SK-N-SH (cell line): ENCODE data around the gene AFAP1L2. TPM values are rescaled to one million over a fixed set of nuclear protein-coding genes. Genes with fewer than 3 reads are reported as not detected.
A peak's percentile ranks its signal among the peaks of the same experiment; 100 is the strongest.

Source experiments
- CTCF ChIA-PET: fragments of 300-600, 350-600 bp; formaldehyde crosslinking; extraction: SDS; loops from one replicate; lab custom pipeline; 2021; lab: Yijun Ruan, JAX
- POLR2A ChIA-PET: fragments of 350-600 bp; sonication (Branson Sonifier 250); formaldehyde crosslinking; extraction: SDS; loops from one replicate; lab custom pipeline; 2020; ENCODE audit warnings: antibody characterized with exemption, inconsistent platforms; lab: Yijun Ruan, JAX
- DNase-seq: peaks from one replicate; pipeline ENCODE4 v3.0.0; 2012
- H2AFZ ChIP-seq: fragments of 200-600 bp; sonication (generic); 2 replicates; pipeline ENCODE4 v1.8.1; 2016; ENCODE audit warnings: antibody characterized with exemption, mild to moderate bottlenecking, low read depth
- H3F3A ChIP-seq: fragments of 200-600 bp; sonication (generic); replicated peaks from 2 replicates; pipeline ENCODE3; 2016; ENCODE audit warnings: antibody characterized with exemption, mild to moderate bottlenecking; ENCODE audit not compliant: insufficient read depth
- H3K27ac ChIP-seq, 2 experiments: fragments of 200-500 bp in 1 of 2; fragments of 200-600 bp in 1 of 2; sonication (Bioruptor generic) in 1 of 2; sonication (generic), shearing (Covaris generic) in 1 of 2; 2 replicates each; pipeline versions ENCODE4 v1.5.1 to v1.6.1; 2014 to 2016; ENCODE audit warnings: low read depth in 2 of 2, inconsistent platforms in 1 of 2, low read length in 1 of 2, mild to moderate bottlenecking in 1 of 2, mixed read lengths in 1 of 2
- H3K27me3 ChIP-seq: fragments of 200-600 bp; sonication (generic), shearing (Covaris generic); 2 replicates; pipeline ENCODE4 v1.6.1; 2016; ENCODE audit warnings: mixed run types; ENCODE audit not compliant: insufficient read depth
- H3K36me3 ChIP-seq, 2 experiments: fragments of 200-500 bp in 1 of 2; fragments of 200-600 bp in 1 of 2; sonication (Bioruptor generic) in 1 of 2; sonication (generic) in 1 of 2; replicated peaks in 1 of 2; 2 replicates each; pipeline versions ENCODE3 to v1.5.1; 2014 to 2016; ENCODE audit warnings: low read length in 1 of 2, mild to moderate bottlenecking in 1 of 2; ENCODE audit not compliant: insufficient read depth in 2 of 2, control insufficient read depth in 1 of 2
- H3K4me1 ChIP-seq, 2 experiments: fragments of 200-500 bp in 1 of 2; fragments of 200-600 bp in 1 of 2; sonication (Bioruptor generic) in 1 of 2; sonication (generic), shearing (Covaris generic) in 1 of 2; 2 replicates each; pipeline versions ENCODE4 v1.5.1 to v1.6.1; 2014 to 2016; ENCODE audit warnings: low read depth in 1 of 2, low read length in 1 of 2, mixed run types in 1 of 2; ENCODE audit not compliant: insufficient read depth in 2 of 2, control insufficient read depth in 1 of 2
- H3K4me2 ChIP-seq: fragments of 200-600 bp; sonication (generic), shearing (Covaris generic); 2 replicates; pipeline ENCODE4 v1.6.1; 2017; ENCODE audit warnings: mixed run types
- H3K4me3 ChIP-seq, 2 experiments: fragments of 200-500 bp in 1 of 2; fragments of 200-600 bp in 1 of 2; sonication (Bioruptor generic) in 1 of 2; sonication (generic), shearing (Covaris generic) in 1 of 2; 2 replicates each; pipeline versions ENCODE4 v1.5.1 to v1.8.1; 2014 to 2016; ENCODE audit warnings: low read depth in 2 of 2, inconsistent platforms in 1 of 2, low read length in 1 of 2, mild to moderate bottlenecking in 1 of 2, mixed read lengths in 1 of 2, moderate library complexity in 1 of 2
- H3K79me2 ChIP-seq: fragments of 200-600 bp; sonication (generic); 2 replicates; pipeline ENCODE4 v1.8.1; 2017; ENCODE audit warnings: mild to moderate bottlenecking; ENCODE audit not compliant: insufficient read depth
- H3K9ac ChIP-seq: fragments of 200-600 bp; sonication (generic); 2 replicates; pipeline ENCODE4 v1.6.1; 2017; ENCODE audit warnings: mixed run types
- H3K9me2 ChIP-seq: fragments of 200-600 bp; sonication (generic); 2 replicates; pipeline ENCODE4 v1.6.1; 2017; ENCODE audit warnings: mixed run types
- H3K9me3 ChIP-seq: fragments of 200-600 bp; sonication (generic); 2 replicates; pipeline ENCODE4 v1.6.1; 2017; ENCODE audit warnings: mixed run types, mild to moderate bottlenecking, moderate library complexity
- H4K20me1 ChIP-seq: fragments of 200-600 bp; sonication (generic); 2 replicates; pipeline ENCODE4 v1.6.1; 2017; ENCODE audit warnings: mild to moderate bottlenecking, mixed run types; ENCODE audit not compliant: insufficient read depth
- CHD2 ChIP-seq: fragments of 150-350 bp; IDR thresholded peaks from 2 replicates; pipeline ENCODE4 v1.6.1; 2018; ENCODE audit warnings: low read length; ENCODE audit not compliant: partially characterized antibody
- EP300 ChIP-seq, 2 experiments: IDR thresholded peaks; 2 replicates each; pipeline versions ENCODE4 v1.4.0 to v1.6.1; 2012; ENCODE audit warnings: borderline replicate concordance in 1 of 2, low read depth in 1 of 2, low read length in 1 of 2
- EZH2phosphoT487 ChIP-seq: fragments of 200-600 bp; sonication (generic); IDR thresholded peaks from 2 replicates; pipeline ENCODE4 v1.6.1; 2017; ENCODE audit warnings: low read depth, mixed run types, mild to moderate bottlenecking, antibody characterized with exemption, moderate library complexity, borderline replicate concordance
- FOSL2 ChIP-seq: IDR thresholded peaks from 2 replicates; pipeline ENCODE4 v1.4.0; 2012; ENCODE audit warnings: low read depth, mild to moderate bottlenecking, moderate library complexity, borderline replicate concordance
- GATA2 ChIP-seq: sonication (generic); formaldehyde crosslinking; IDR thresholded peaks from 2 replicates; pipeline ENCODE4 v1.5.0; 2020; ENCODE audit warnings: mild to moderate bottlenecking, missing genetic modification reagents
- JUND ChIP-seq: IDR thresholded peaks from 2 replicates; pipeline ENCODE4 v1.4.0; 2012
- MAX ChIP-seq: IDR thresholded peaks from 2 replicates; pipeline ENCODE4 v1.4.0; 2012; ENCODE audit warnings: low read depth
- MEF2A ChIP-seq: IDR thresholded peaks from 2 replicates; pipeline ENCODE4 v1.4.0; 2012; ENCODE audit warnings: low read depth, borderline replicate concordance
- NRF1 ChIP-seq: IDR thresholded peaks from 2 replicates; pipeline ENCODE4 v1.6.1; 2012; ENCODE audit warnings: low read depth, mild to moderate bottlenecking, low read length
- RAD21 ChIP-seq: IDR thresholded peaks from 2 replicates; pipeline ENCODE4 v1.6.1; 2012; ENCODE audit warnings: mild to moderate bottlenecking, low read length
- RCOR1 ChIP-seq: fragments of 150-350 bp; IDR thresholded peaks from 2 replicates; pipeline ENCODE4 v1.6.1; 2017; ENCODE audit warnings: antibody characterized with exemption, low read length
- RXRA ChIP-seq: IDR thresholded peaks from 2 replicates; pipeline ENCODE4 v1.4.0; 2012; ENCODE audit warnings: low read depth, mild to moderate bottlenecking, borderline replicate concordance
- SIN3A ChIP-seq: IDR thresholded peaks from 2 replicates; pipeline ENCODE4 v1.6.1; 2012; ENCODE audit warnings: low read depth, mild to moderate bottlenecking, low read length, moderate library complexity, borderline replicate concordance
- TAF1 ChIP-seq: IDR thresholded peaks from 2 replicates; pipeline ENCODE4 v1.6.1; 2012; ENCODE audit warnings: low read depth, mild to moderate bottlenecking, low read length, moderate library complexity, borderline replicate concordance
- TEAD4 ChIP-seq: IDR thresholded peaks from 2 replicates; pipeline ENCODE4 v1.4.0; 2012; ENCODE audit warnings: mild to moderate bottlenecking, borderline replicate concordance; ENCODE audit not compliant: insufficient read depth
- USF1 ChIP-seq: IDR thresholded peaks from 2 replicates; pipeline ENCODE4 v1.4.0; 2012; ENCODE audit warnings: low read depth, borderline replicate concordance
- YY1 ChIP-seq: IDR thresholded peaks from 2 replicates; pipeline ENCODE4 v1.4.0; 2012; ENCODE audit warnings: low read depth, mild to moderate bottlenecking
- ZBTB33 ChIP-seq: IDR thresholded peaks from 2 replicates; pipeline ENCODE4 v1.4.0; 2012; ENCODE audit warnings: low read depth, borderline replicate concordance
- WGBS: methylation state at CpG from one replicate; pipeline ENCODE4 v1.1.6; 2017; ENCODE audit warnings: low lambda C conversion rate; 5-methylcytosine and 5-hydroxymethylcytosine counted together
- polyA plus RNA-seq, 3 experiments: library from polyadenylated mRNA; depleted of rRNA; stranded (reverse); fragments of >200 nt; gene quantifications; 2 replicates each; pipeline ENCODE4 v1.2.3, GENCODE V29; 2012

AFAP1L2 gene
- polyA plus RNA-seq, 1 of the 3 experiments (the other 2 are of a cell fraction) = 0.54 TPM

- no peak overlapping the region for H2AFZ ChIP-seq
- TF ChIP-seq CHD2 (peak; percentile 42), MEF2A (no peak), RCOR1 (peak; percentile 70; the same call in 1 of the 2 replicates), EP300 (IDR thresholded peaks at IDR 0.05; ENCODE audit: borderline replicate concordance in 1 of 2, low read depth in 1 of 2, low read length in 1 of 2) (peak in 1 of 2 experiments; percentile 70; a peak in 1 of 4 replicates)
- TF ChIP-seq, all 33 proteins: peak for 3
Measured at GRCh38 chr10:114374053-114374791, 30.1 kb downstream of the AFAP1L2 start.

GRCh38 chr10:114373631-114374030, 30.7 kb downstream of the AFAP1L2 start:
- Histone ChIP-seq H3K27ac (no peak overlapping the region), H3K4me2 (no peak overlapping the region), H3K9me2 (no peaks in the 10 kb centered on the region), H3F3A (no peaks in the 10 kb centered on the region), H4K20me1 (no peaks in the 10 kb centered on the region), H2AFZ (no peak overlapping the region), H3K4me1 (peaks cover 0 to 14% of the 10 kb centered on the region in 2 experiments; a peak in 2 of 4 replicates), H3K9me3 (no peaks in the 10 kb centered on the region), H3K79me2 (no peaks in the 10 kb centered on the region), H3K9ac (no peak overlapping the region), H3K4me3 (no peak overlapping the region), H3K36me3 (no peaks in the 10 kb centered on the region), H3K27me3 (no peaks in the 10 kb centered on the region)
- WGBS = 62% methylated on average over 6 of the region's 6 CpGs
- DNase-seq = no peak
- CTCF ChIA-PET = interaction anchor here (1.4 to 1.6 kb wide), 3 partner anchors 17 to 70 kb away, joined by 3 read pairs; no protein-coding TSS in a partner anchor
- POLR2A ChIA-PET = interaction anchor here (0.5 to 0.6 kb wide), 2 partner anchors 34 to 799 kb away, joined by 3 read pairs; no protein-coding TSS in a partner anchor
- no peak for TF ChIP-seq YY1
- TF ChIP-seq JUND = no peak
- TF ChIP-seq FOSL2 = no peak
- no peak for TF ChIP-seq RXRA
- no peak for TF ChIP-seq TAF1
- no peak for TF ChIP-seq SIN3A
- no peak for TF ChIP-seq EZH2phosphoT487
- TF ChIP-seq MEF2A = no peak
- TF ChIP-seq RCOR1 = no peak
- TF ChIP-seq TEAD4 = no peak
- TF ChIP-seq RAD21 = no peak
- no peak for TF ChIP-seq GATA2 (CRISPR knock-in tag)
- TF ChIP-seq MAX = no peak
- TF ChIP-seq CHD2 = no peak
- TF ChIP-seq EP300 (IDR thresholded peaks at IDR 0.05; ENCODE audit: borderline replicate concordance in 1 of 2, low read depth in 1 of 2, low read length in 1 of 2) = no peak
- no peak for TF ChIP-seq USF1
- no peak for TF ChIP-seq NRF1
- no peak for TF ChIP-seq ZBTB33

More at GRCh38 chr10:114374053-114374791, 30.1 kb downstream of the AFAP1L2 start:
- Histone ChIP-seq H3F3A (no peaks in the 10 kb centered on the region), H4K20me1 (no peaks in the 10 kb centered on the region), H3K27me3 (no peaks in the 10 kb centered on the region), H3K9me3 (no peaks in the 10 kb centered on the region), H3K4me3 (no peak overlapping the region), H3K27ac (no peak overlapping the region; a peak in 1 of 4 replicates), H3K4me2 (no peak overlapping the region), H3K79me2 (no peaks in the 10 kb centered on the region), H3K9ac (no peak overlapping the region), H3K9me2 (no peaks in the 10 kb centered on the region), H3K4me1 (peaks cover 0 to 14% of the 10 kb centered on the region in 2 experiments; a peak in 2 of 4 replicates), H3K36me3 (no peaks in the 10 kb centered on the region)
- ChIA-PET CTCF (interaction anchor here (1.1 to 2.1 kb wide), 5 partner anchors 17 to 70 kb away, joined by 3 to 8 read pairs (median 3); no protein-coding TSS in a partner anchor), POLR2A (interaction anchor here (0.5 to 0.9 kb wide), 3 partner anchors 13 to 800 kb away, joined by 3 to 4 read pairs (median 3); no protein-coding TSS in a partner anchor)
- WGBS = 32% methylated on average over 15 of the region's 15 CpGs
- DNase-seq = peak; percentile 74
